C4-2B (cell line): ENCODE data around the gene BNIP2.
"Not testable (repeated sequence)": the region's sequence is repeated elsewhere in the genome, so short reads cannot be mapped to it uniquely, and the experiment has no call there.

Experiments used
- H3K27ac ChIP-seq: fragments of 450-650 bp; 2 replicates; pipeline ENCODE4 v1.5.1; 2017
- ZFX ChIP-seq: fragments of 450-650 bp; IDR thresholded peaks from 2 replicates; pipeline ENCODE4 v1.6.1; 2017
- TF ChIP-seq, protein P1 (sequence below): fragments of 450-650 bp; conservative IDR thresholded peaks from 2 replicates; pipeline ENCODE4 v1.5.1; 2017; ENCODE audit warnings: mild to moderate bottlenecking

The BNIP2 gene

DNA sequence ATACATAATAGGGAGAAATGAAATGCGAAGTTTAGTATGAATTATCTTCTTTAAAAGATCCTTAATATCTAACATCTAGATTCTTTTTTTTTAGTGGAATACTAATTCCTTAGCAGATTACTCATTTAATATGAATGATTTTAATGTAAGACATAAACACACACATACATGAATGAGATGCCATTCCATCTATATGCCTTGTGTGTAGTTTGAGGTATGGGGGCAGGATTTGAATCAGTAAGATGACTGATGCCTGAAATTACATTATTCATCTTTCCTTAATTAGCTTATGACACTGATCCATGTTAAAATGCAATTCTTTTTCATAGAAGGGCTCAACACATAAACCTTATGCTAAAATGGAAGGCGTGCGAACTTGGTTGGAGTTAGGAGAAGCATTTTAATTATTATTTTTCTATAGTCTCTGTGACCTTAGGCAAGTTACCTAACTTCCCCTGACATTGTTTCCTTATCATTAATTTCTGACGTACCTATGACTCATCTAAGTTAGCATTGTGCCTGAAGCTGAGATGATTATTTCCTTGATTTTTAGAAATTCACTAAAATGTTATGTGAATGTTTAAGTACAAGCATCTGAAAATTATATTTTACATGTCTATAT, 10.8 kb upstream of the BNIP2 start:
- TF ChIP-seq, protein P1, sequence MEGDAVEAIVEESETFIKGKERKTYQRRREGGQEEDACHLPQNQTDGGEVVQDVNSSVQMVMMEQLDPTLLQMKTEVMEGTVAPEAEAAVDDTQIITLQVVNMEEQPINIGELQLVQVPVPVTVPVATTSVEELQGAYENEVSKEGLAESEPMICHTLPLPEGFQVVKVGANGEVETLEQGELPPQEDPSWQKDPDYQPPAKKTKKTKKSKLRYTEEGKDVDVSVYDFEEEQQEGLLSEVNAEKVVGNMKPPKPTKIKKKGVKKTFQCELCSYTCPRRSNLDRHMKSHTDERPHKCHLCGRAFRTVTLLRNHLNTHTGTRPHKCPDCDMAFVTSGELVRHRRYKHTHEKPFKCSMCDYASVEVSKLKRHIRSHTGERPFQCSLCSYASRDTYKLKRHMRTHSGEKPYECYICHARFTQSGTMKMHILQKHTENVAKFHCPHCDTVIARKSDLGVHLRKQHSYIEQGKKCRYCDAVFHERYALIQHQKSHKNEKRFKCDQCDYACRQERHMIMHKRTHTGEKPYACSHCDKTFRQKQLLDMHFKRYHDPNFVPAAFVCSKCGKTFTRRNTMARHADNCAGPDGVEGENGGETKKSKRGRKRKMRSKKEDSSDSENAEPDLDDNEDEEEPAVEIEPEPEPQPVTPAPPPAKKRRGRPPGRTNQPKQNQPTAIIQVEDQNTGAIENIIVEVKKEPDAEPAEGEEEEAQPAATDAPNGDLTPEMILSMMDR, result no peak
- H3K27ac ChIP-seq, result no peak overlapping the region

DNA sequence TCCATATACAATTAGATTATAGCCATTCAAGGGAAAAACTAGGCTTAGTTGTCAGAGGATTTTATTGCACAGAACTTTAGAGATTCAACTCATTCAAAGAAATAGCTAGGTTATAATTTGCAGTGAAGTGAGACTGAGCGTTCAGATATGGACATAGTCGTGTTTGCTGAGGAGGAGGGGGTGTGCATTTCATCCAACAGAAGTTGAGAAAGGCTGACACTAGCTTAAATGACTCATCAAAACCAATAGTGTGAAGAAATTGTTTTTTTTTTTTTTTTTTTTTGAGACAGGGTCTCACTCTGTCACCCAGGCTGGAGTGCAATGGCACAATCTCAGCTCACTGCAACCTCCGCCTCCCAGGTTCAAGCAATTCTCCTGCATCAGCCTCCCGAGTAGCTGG, 8.9 kb upstream of the BNIP2 start:
- H3K27ac ChIP-seq, result not testable (repeated sequence)

DNA sequence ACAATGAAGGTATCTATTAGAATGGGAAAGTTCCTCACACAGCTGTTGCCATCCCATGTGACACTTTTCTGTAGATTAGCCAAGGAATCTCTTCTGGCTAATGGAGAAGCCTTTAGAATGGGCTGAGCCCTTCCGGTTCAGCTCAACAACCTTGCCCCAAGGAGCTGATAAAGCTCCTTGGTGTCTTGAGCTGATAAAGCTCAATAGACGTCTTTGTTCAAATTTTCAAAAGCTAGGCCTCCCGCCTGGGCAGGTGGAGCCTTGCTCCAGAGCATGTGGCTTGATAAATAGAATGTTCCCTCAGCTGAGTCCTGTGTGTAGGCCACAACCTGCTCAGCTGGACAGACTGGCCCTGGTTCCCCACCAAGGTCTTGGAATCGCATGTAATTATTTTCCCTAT, 7.2 kb upstream of the BNIP2 start:
- TF ChIP-seq, protein P1, result no peak
- no peak for TF ChIP-seq ZFX

DNA sequence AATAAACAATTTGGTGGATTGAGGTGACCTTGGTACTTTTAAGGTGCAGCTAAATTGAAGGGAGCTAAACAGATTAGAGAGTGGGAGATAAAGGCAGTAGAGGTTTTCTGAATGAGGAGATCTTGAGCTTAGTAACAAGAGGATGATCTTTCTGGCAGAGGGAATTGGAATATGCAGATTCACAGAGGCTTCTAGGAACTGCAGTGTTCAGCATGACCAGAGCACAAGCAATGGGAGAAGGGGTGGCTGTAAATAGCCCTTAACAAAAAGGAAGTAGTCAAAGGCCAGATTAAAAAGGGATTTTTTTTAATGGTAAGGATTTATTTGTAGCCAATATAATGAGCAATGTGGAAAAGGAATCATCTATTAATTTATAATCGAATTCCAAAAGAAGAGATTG, 5.7 kb upstream of the BNIP2 start:
- TF ChIP-seq ZFX, result no peak
- TF ChIP-seq, protein P1, result no peak
- no peak overlapping the region for H3K27ac ChIP-seq

More for the DNA sequence above, 7.2 kb upstream of the BNIP2 start:
- no peak overlapping the region for H3K27ac ChIP-seq

DNA sequence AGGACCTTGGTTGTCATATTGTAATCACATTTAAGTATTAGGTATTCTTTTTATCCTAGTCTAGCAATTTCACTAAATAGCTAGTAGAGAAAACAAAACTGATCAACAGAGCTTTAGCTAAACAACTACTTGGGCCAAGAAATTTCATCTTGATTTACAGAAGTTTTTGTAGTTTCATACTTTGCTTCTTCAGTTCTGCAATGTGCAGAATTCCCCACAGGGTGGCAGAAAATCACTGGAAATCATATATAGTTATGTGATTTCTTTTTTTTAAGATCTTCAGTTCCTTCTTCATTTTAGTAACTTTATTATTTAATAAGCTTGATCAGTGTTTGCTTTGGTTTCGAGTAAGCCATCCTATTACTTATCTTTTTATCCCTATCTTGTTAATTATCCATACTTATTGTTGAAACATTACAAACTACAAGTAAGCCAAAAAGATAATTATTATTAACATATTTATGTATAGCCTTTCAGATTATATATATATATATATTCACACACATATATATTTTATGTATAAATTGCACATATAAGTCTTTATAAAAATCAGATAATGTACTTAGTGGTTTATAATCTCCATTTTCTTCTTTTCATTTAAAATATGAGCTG, 2.2 kb upstream of the BNIP2 start:
- no peak overlapping the region for H3K27ac ChIP-seq
- TF ChIP-seq, protein P1, result peak; percentile 87
- no peak for TF ChIP-seq ZFX

DNA sequence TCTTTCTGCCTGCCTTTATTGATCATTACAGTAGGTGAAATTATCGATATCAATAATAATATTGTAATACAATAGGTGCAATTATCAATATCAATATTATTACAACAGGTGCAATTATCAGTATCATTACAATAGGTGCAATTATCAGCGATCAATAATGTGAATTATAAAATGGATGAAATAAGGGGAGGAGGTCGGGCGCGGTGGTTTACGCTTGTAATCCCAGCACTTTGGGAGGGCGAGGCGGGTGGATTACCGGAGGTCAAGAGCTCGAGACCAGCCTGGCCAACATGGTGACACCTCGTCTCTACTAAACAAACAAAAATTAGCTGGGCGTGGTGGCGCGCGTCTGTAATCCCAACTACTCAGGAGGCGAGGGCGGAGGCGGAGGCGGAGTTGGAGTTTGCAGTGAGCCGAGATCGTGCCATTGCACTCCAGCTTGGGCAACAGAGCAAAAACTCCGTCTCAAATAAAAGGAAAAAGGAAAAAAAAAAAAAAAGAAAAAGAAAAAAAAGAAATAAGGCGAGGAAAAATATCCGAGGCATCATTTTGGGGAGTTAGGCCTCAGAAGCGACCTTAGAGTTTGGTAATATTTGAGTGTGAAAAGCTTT, 611 bp upstream of the BNIP2 start:
- peak overlapping the region; percentile 98 for H3K27ac ChIP-seq
- no peak for TF ChIP-seq ZFX
- TF ChIP-seq, protein P1, result no peak

DNA sequence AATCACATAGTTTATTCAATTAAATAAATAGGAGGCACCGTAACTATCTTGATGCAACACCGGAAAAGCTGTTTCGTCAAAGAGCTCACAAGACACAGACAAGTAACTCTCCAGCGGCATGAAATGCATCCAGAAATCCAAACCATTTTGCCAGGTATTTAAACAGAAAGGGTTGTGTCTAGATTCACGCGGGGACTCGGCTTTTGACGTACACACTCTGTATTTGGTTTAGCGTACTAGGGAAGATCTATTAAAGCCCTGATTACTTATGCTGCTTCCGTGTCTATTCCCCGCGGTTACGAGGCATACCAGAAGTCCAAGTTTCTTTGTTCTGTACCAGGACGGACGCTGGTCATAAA, 718 bp downstream of the BNIP2 start:
- no peak for TF ChIP-seq ZFX
- TF ChIP-seq, protein P1, result no peak
- H3K27ac ChIP-seq, result peak overlapping the region; percentile 98

DNA sequence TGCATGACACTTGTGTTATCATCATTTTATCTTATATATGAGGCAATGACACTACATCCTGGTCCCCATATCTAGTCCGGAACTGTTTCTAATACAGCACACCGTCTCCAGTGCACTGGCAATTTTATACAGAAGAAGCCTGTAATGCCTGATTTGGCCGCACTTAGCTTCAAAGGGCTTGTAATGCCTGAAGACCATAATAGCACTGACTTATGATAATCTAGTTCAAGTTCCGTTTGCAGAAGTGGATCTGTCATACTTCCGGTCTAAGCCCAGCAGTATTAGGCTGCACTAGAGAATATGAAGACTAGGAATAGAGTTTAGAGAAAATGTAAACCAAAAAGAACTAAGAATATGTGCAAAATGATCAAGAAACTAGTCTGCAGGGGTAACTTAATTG, 1.3 kb downstream of the BNIP2 start:
- TF ChIP-seq, protein P1, result no peak; the same call in 1 of the 2 replicates
- TF ChIP-seq ZFX, result no peak
- H3K27ac ChIP-seq, result peak overlapping the region; percentile 12; the same call in 1 of the 2 replicates
